IMR-90 (cell line): ENCODE results near the gene NRARP. TPM values are rescaled to one million over a fixed set of nuclear protein-coding genes. Genes with fewer than 3 reads are reported as not detected.

Experiments
- ATAC-seq: fragments of 200-7000 bp; cut with Tn5 transposase; 2 replicates; pipeline ENCODE4 v1.9.1; 2020; ENCODE audit warnings: low read depth, mild to moderate bottlenecking, moderate library complexity
- BruUV-seq: library from RNA; stranded (reverse); fragments of 400-500 nt; replicated peaks from 2 replicates; lab custom pipeline; 2021; lab: Mats Ljungman, UMichigan
- CTCF ChIA-PET: fragments of 300-600 bp; formaldehyde crosslinking; extraction: SDS; loops from one replicate; lab custom pipeline; 2021; ENCODE audit warnings: antibody characterized with exemption; lab: Yijun Ruan, JAX
- POLR2A ChIA-PET: fragments of 300-600 bp; sonication (Branson Sonifier 250); formaldehyde crosslinking; loops from one replicate; lab custom pipeline; 2022; ENCODE audit warnings: antibody characterized with exemption; ENCODE audit not compliant: unreplicated experiment; lab: Charles Lee
- DNase-seq: peaks from one replicate; pipeline ENCODE4 v3.0.0; 2013
- H2AFZ ChIP-seq: replicated peaks from 2 replicates; pipeline ENCODE3; 2013; ENCODE audit warnings: low read length, mild to moderate bottlenecking; ENCODE audit not compliant: poor library complexity
- H2AK5ac ChIP-seq: 2 replicates; pipeline ENCODE4 v1.6.1; 2013; ENCODE audit warnings: low read depth, low read length, inconsistent platforms
- H2AK9ac ChIP-seq: replicated peaks from 2 replicates; pipeline ENCODE3; 2013; ENCODE audit warnings: mild to moderate bottlenecking, low read depth, low read length, moderate library complexity; ENCODE audit not compliant: poor library complexity
- H2BK120ac ChIP-seq: 2 replicates; pipeline ENCODE4 v1.6.1; 2013; ENCODE audit warnings: low read depth, low read length, inconsistent platforms
- H2BK15ac ChIP-seq: 3 replicates; pipeline ENCODE4 v1.6.1; 2013; ENCODE audit warnings: low read depth, low read length, inconsistent platforms
- H2BK20ac ChIP-seq: 2 replicates; pipeline ENCODE4 v1.6.1; 2013; ENCODE audit warnings: low read depth, mild to moderate bottlenecking, inconsistent platforms, low read length, moderate library complexity
- H2BK5ac ChIP-seq: 2 replicates; pipeline ENCODE4 v1.6.1; 2013; ENCODE audit warnings: mild to moderate bottlenecking, low read depth, low read length, inconsistent platforms; ENCODE audit not compliant: poor library complexity, severe bottlenecking
- H3K14ac ChIP-seq: replicated peaks from 2 replicates; pipeline ENCODE4 v1.6.1; 2013; ENCODE audit warnings: low read depth, low read length, inconsistent platforms
- H3K18ac ChIP-seq: 2 replicates; pipeline ENCODE4 v1.6.1; 2013; ENCODE audit warnings: low read depth, low read length, control low read depth
- H3K23ac ChIP-seq: 2 replicates; pipeline ENCODE4 v1.6.1; 2013; ENCODE audit warnings: low read depth, low read length, inconsistent platforms
- H3K27ac ChIP-seq: 2 replicates; pipeline ENCODE4 v1.5.1; 2013; ENCODE audit warnings: mild to moderate bottlenecking, control low read depth, low read length; ENCODE audit not compliant: insufficient read depth
- H3K27me3 ChIP-seq: 2 replicates; pipeline ENCODE4 v1.6.1; 2013; ENCODE audit warnings: low read length; ENCODE audit not compliant: control insufficient read depth, insufficient read depth
- H3K36me3 ChIP-seq: 2 replicates; pipeline ENCODE4 v1.6.1; 2013; ENCODE audit warnings: low read length, mixed read lengths; ENCODE audit not compliant: control insufficient read depth, insufficient read depth
- H3K4ac ChIP-seq: 2 replicates; pipeline ENCODE4 v1.6.1; 2013; ENCODE audit warnings: low read depth, low read length, inconsistent platforms
- H3K4me1 ChIP-seq: 2 replicates; pipeline ENCODE4 v1.6.1; 2013; ENCODE audit warnings: low read length, mixed read lengths; ENCODE audit not compliant: control insufficient read depth, insufficient read depth
- H3K4me2 ChIP-seq: 2 replicates; pipeline ENCODE4 v1.6.1; 2013; ENCODE audit warnings: low read depth, mild to moderate bottlenecking, control low read depth, low read length, moderate library complexity
- H3K4me3 ChIP-seq: 2 replicates; pipeline ENCODE4 v1.5.1; 2013; ENCODE audit warnings: low read depth, mild to moderate bottlenecking, control low read depth, low read length, moderate library complexity; ENCODE audit not compliant: insufficient read depth
- H3K56ac ChIP-seq: 2 replicates; pipeline ENCODE4 v1.6.1; 2013; ENCODE audit warnings: low read length, inconsistent platforms; ENCODE audit not compliant: insufficient read depth; ENCODE audit errors: extremely low read depth
- H3K79me1 ChIP-seq, 2 experiments: 2 replicates each; pipeline ENCODE4 v1.6.1; 2013; ENCODE audit warnings: low read length in 2 of 2, inconsistent platforms in 1 of 2, low read depth in 1 of 2
- H3K9ac ChIP-seq: 2 replicates; pipeline ENCODE4 v1.6.1; 2013; ENCODE audit warnings: low read depth, low read length, control low read depth
- H3K9me1 ChIP-seq: 2 replicates; pipeline ENCODE4 v1.6.1; 2013; ENCODE audit warnings: low read length, inconsistent platforms; ENCODE audit not compliant: insufficient read depth
- H3K9me3 ChIP-seq: 2 replicates; pipeline ENCODE4 v1.6.1; 2013; ENCODE audit warnings: low read length; ENCODE audit not compliant: control insufficient read depth, insufficient read depth
- H4K20me1 ChIP-seq: 2 replicates; pipeline ENCODE4 v1.6.1; 2013; ENCODE audit warnings: low read length, inconsistent platforms; ENCODE audit not compliant: insufficient read depth
- H4K5ac ChIP-seq: 2 replicates; pipeline ENCODE4 v1.6.1; 2013; ENCODE audit warnings: mild to moderate bottlenecking, low read depth, low read length, control low read depth
- H4K8ac ChIP-seq, 2 experiments: 2 replicates each; pipeline ENCODE4 v1.6.1; 2013; ENCODE audit warnings: low read depth in 2 of 2, low read length in 2 of 2, control low read depth in 1 of 2, inconsistent platforms in 1 of 2
- H4K91ac ChIP-seq: 2 replicates; pipeline ENCODE4 v1.6.1; 2013; ENCODE audit warnings: low read depth, low read length, inconsistent platforms; ENCODE audit not compliant: insufficient read depth
- CEBPB ChIP-seq: IDR thresholded peaks from 2 replicates; pipeline ENCODE4 v1.6.1; 2012; ENCODE audit warnings: low read depth, low read length, improper control_type of control experiment
- CHD1 ChIP-seq: IDR thresholded peaks from 2 replicates; pipeline ENCODE4 v1.6.1; 2012; ENCODE audit warnings: low read depth, low read length, improper control_type of control experiment
- CTCF ChIP-seq: conservative IDR thresholded peaks from 2 replicates; pipeline ENCODE4 v1.5.1; 2012; ENCODE audit warnings: mild to moderate bottlenecking, low read depth, low read length, improper control_type of control experiment
- FOS ChIP-seq: fragments of 150-350 bp; IDR thresholded peaks from 2 replicates; pipeline ENCODE4 v1.6.1; 2016; ENCODE audit warnings: low read depth, low read length
- MAFK ChIP-seq: IDR thresholded peaks from 2 replicates; pipeline ENCODE4 v1.6.1; 2012; ENCODE audit warnings: low read depth, low read length, improper control_type of control experiment
- MAZ ChIP-seq: IDR thresholded peaks from 2 replicates; pipeline ENCODE4 v1.6.1; 2012; ENCODE audit warnings: low read depth, mild to moderate bottlenecking, low read length, improper control_type of control experiment, moderate library complexity, borderline replicate concordance
- MXI1 ChIP-seq: IDR thresholded peaks from 2 replicates; pipeline ENCODE4 v1.6.1; 2012; ENCODE audit warnings: low read depth, mild to moderate bottlenecking, low read length, moderate library complexity, borderline replicate concordance
- NFE2L2 ChIP-seq: fragments of 150-350 bp; IDR thresholded peaks from 2 replicates; pipeline ENCODE4 v1.6.1; 2016; ENCODE audit warnings: low read depth, mild to moderate bottlenecking, low read length
- POLR2A ChIP-seq: IDR thresholded peaks from 2 replicates; pipeline ENCODE4 v1.6.1; 2012; ENCODE audit warnings: mild to moderate bottlenecking, low read depth, low read length
- RAD21 ChIP-seq: IDR thresholded peaks from 2 replicates; pipeline ENCODE4 v1.6.1; 2012; ENCODE audit warnings: low read length, improper control_type of control experiment
- RFX5 ChIP-seq: IDR thresholded peaks from 2 replicates; pipeline ENCODE4 v1.8.0; 2012; ENCODE audit warnings: low read depth, mild to moderate bottlenecking, low read length, moderate library complexity
- SMC3 ChIP-seq: fragments of 150-350 bp; IDR thresholded peaks from 2 replicates; pipeline ENCODE4 v1.6.1; 2016; ENCODE audit warnings: low read depth, mild to moderate bottlenecking, antibody characterized with exemption, low read length, moderate library complexity
- USF2 ChIP-seq: fragments of 150-350 bp; IDR thresholded peaks from 2 replicates; pipeline ENCODE4 v1.6.1; 2017; ENCODE audit warnings: mild to moderate bottlenecking, antibody characterized with exemption, low read length, low read depth
- WGBS, 2 experiments: methylation state at CpG; one replicate each; pipeline versions ENCODE4 v1.1.5 to v1.1.7; 2013; ENCODE audit warnings: missing lambda C conversion rate in 2 of 2; ENCODE audit not compliant: insufficient read length in 1 of 2; ENCODE audit errors: extremely low coverage in 2 of 2; 5-methylcytosine and 5-hydroxymethylcytosine counted together
- dilution Hi-C: fragments of 300-500 bp; cut with HindIII; formaldehyde crosslinking; loops from one replicate; pipeline ENCODE4 v1.14.3; 2018; ENCODE audit warnings: low sequenced_read_pairs; ENCODE audit not compliant: unreplicated experiment
- in situ Hi-C: fragments of 300-500 bp; cut with MboI; formaldehyde crosslinking; loops from 3 replicates; pipeline ENCODE4 v1.14.3; 2019; ENCODE audit warnings: low sequenced_read_pairs, inconsistent platforms, mixed read lengths
- intact Hi-C: fragments of 100-400 bp; cut with micrococcal nuclease; formaldehyde crosslinking; loops from 2 replicates; pipeline ENCODE4 v1.10.0; 2022
- polyA plus RNA-seq, 3 experiments: library from polyadenylated mRNA; depleted of rRNA; stranded (reverse); fragments of >200 nt; gene quantifications; 2 replicates each; pipeline ENCODE4 v1.2.3, GENCODE V29; 2012; ENCODE audit warnings: low replicate concordance in 1 of 3
- total RNA-seq: library from RNA; depleted of rRNA; stranded (reverse); fragments of >200 nt; gene quantifications from 2 replicates; pipeline ENCODE4 v1.2.3, GENCODE V29; 2012

Gene NRARP
- total and polyA plus RNA-seq, 2 of the 4 experiments (the other 2 are of a cell fraction) = 0.15 TPM; not detected in 1

- TF ChIP-seq MXI1 = no peak
Observed at GRCh38 chr9:137320555-137321384, 18.7 kb upstream of the NRARP start (continued).

GRCh38 chr9:137319739-137320551 lies 17.9 kb upstream of the NRARP start:
- POLR2A ChIA-PET = no interaction called here
- Histone ChIP-seq H2BK20ac (no peak overlapping the region), H2AK9ac (no peak overlapping the region), H3K9me1 (no peaks in the 10 kb centered on the region), H2BK15ac (no peak overlapping the region), H2BK120ac (no peak overlapping the region), H3K27ac (no peak overlapping the region), H2AK5ac (no peak overlapping the region), H3K4me3 (no peak overlapping the region), H3K4me2 (no peak overlapping the region), H3K27me3 (no peaks in the 10 kb centered on the region; the same call in 1 of the 2 replicates), H2AFZ (no peak overlapping the region), H3K79me1 (no peaks in the 10 kb centered on the region), H3K56ac (no peak overlapping the region), H4K8ac (no peak overlapping the region), H4K91ac (no peak overlapping the region), H2BK5ac (no peak overlapping the region), H3K9me3 (no peaks in the 10 kb centered on the region), H3K9ac (no peak overlapping the region), H4K20me1 (no peaks in the 10 kb centered on the region), H3K18ac (no peak overlapping the region), H3K23ac (no peak overlapping the region), H3K4ac (no peak overlapping the region), H3K4me1 (0 out of 2 replicates have a peak, but pooled peaks cover 2% of the 10 kb centered on the region), H3K14ac (no peak overlapping the region), H3K36me3 (no peaks in the 10 kb centered on the region), H4K5ac (no peak overlapping the region)
- CTCF ChIA-PET = no interaction called here
- no TSS peak for BruUV-seq
- dilution Hi-C loops = no loop called here
- intact Hi-C loops = no loop called here
- no peak for DNase-seq
- ATAC-seq = no peak
- in situ Hi-C loops = no loop called here
- 83% methylated on average over 12 of the region's 22 CpGs; no CpG with 5 or more reads in 1 of the 2 experiments for WGBS, 2 experiments
- TF ChIP-seq MAFK (no peak), POLR2A (no peak), MAZ (no peak), FOS (no peak), SMC3 (no peak), USF2 (no peak), CTCF (no peak), RFX5 (no peak), CEBPB (no peak), MXI1 (no peak), RAD21 (no peak), NFE2L2 (no peak), CHD1 (no peak)
